Right ventricle myocardium superior (tissue), 1 donor: Measurements from ENCODE around the gene RPL36A. TPM values are rescaled to one million over a fixed set of nuclear protein-coding genes. Genes with fewer than 3 reads are reported as not detected.
A peak's percentile ranks its signal among the peaks of the same experiment; 100 is the strongest.

Source experiments
- ATAC-seq: fragments of 200-7000 bp; cut with Tn5 transposase; one replicate; pipeline ENCODE4 v1.9.1; 2020; ENCODE audit warnings: mild to moderate bottlenecking; ENCODE audit not compliant: poor library complexity
- DNase-seq: peaks from one replicate; pipeline ENCODE4 v3.0.0-alpha.2; 2020
- intact Hi-C: fragments of 100-400 bp; cut with DNase I; formaldehyde crosslinking; loops from one replicate; pipeline ENCODE4 v1.11.2; 2022
- total RNA-seq: library from RNA; stranded (reverse); fragmentation: NEBNext Ultra II Directional; extraction: Animal tissue kit (Norgen Biotek cat#: 25700); gene quantifications from one replicate; pipeline ENCODE4 v1.2.1, GENCODE V29; 2021
- donor health status: DM: no; HTN: yes; CAD: no; lungs with severe emphysema.

Gene RPL36A
- total RNA-seq, 1 donor from 2014 or later: 72.0 TPM

DNA sequence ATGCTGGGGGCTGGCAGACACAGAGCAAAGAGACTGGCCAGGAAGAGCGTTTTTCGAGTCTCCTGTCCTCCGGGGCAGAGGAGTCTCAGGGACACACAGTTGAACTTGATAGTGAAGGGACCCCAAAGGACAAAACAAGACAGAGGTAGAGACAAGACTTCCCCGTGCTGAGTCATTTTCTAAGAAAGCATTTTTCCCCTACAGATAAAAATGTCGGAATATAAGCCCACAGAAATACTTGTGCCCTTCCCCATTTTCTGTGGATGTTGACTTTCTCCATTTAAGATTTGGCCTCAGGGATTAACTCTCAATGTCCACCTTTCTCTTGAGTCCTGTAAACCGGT lies 4.3 kb upstream of the RPL36A start:
- intact Hi-C loops: no loop called here
- ATAC-seq (no peak), DNase-seq (no peak)

DNA sequence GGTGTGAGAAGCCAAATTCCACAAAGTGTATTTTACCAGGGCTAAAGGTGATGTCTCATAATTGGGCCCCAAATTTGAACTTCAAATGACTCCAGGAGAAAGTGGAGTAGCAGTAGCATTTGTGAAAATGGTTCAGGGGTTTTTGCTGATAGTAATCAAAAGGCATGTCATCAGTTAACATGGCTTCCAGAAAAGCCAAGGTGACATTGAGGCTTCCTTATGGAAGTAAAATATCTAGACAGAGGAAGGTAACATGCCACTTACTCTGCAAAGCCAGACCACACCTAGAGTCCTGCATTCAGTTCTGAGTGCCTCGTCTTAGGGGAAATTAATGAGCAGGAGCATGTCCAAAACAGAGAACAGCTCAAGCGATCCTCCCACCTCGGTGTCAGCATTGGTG lies 2.2 kb upstream of the RPL36A start:
- intact Hi-C loops: no loop called here
- DNase-seq: no peak
- no peak for ATAC-seq

DNA sequence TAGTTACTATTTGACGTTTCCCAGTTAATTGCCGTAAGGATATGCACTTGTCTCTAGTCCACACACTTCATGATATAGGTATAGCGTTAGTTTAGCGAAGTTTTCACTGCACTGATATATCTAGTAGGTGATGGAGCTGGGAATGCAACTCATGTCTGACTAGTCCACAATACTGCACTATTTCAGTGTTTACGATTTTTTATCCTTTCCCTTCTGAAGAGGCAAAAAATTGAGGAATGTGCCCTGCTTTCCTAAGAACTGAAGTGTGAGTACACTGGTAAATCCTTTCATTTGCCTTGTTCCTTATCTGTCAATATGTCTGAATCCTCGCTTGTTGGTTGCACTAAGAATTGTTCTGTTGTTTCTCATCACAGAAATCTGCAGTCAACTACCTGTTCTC lies 1.0 kb downstream of the RPL36A start:
- intact Hi-C loops: no loop called here
- no peak for ATAC-seq
- no peak for DNase-seq

DNA sequence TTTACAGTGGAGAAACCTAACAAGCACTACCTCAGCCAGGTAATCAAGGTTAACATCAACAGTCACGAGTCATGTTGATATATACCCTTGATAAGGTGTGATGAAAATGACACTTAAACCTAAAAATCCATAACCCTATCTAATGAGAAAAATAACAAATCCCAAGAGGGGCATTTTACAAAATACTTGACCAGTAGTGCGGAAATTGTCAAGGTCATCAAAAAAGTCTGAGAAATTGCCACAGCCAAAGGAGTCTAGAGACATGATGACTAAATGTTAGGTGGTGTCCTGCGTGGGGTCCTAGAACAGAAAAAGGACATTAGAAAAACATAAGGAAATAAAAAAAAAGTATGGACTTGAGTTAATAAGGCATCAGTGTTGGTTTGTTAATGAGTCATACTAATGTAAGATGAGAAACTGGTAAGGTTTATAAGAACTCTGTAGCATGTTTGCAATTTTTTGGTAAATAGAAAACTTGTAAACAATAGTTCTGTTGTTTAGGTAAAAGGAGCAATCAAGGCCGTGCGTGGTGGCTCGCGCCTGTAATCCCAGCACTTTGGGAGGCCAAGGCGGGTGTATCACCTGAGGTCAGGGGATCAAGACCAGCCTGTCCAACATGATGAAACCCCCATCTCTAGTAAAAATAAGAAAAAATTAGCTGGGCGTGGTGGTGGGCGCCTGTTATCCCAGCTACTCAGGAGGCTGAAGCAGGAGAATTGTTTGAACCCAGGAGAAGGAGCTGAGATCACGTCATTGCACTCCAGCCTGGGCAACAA lies 2.9 kb downstream of the RPL36A start:
- no peak for DNase-seq

DNA sequence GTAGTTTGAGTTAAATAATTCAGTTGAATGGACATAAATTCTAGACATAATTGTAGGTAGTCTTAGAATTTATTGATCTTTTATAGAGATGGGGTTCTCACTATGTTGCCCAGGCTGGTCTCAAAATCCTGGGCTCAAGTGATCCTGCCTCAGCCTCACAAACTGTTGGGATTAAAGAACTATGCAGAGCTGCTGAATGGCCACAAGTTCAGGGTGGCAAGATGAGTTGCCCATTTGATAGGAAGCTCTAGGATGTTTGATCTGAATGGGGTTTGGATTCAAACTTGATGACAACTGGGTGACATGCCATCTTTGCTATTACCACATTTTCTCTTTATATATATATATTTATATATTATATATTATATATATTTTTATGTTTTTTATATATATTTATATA lies 3.6 kb downstream of the RPL36A start:
- no peak for ATAC-seq
- no peak for DNase-seq
- intact Hi-C loops: no loop called here

More for the DNA sequence above, 2.9 kb downstream of the RPL36A start:
- intact Hi-C loops: no loop called here
- no peak for ATAC-seq

DNA sequence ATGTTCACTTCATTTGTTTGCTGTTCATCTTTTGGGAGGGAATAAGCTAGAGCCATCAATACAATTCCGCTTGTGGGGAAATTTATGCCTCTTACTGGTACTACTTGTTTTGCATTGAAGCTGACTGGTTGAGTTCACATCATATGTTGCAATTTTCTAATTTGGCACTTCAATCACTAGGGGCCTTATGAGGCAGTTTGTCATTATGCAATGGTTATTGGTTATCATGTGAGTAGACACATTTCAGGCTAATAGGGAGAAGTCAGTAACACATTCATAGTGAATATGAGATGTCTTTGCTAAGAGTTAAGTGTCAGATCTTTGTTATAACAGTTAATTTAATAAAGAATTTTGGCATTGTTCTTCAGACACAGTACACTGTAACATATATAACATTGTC lies 5.0 kb downstream of the RPL36A start:
- ATAC-seq (no peak), DNase-seq (no peak)
- intact Hi-C loops: no loop called here

DNA sequence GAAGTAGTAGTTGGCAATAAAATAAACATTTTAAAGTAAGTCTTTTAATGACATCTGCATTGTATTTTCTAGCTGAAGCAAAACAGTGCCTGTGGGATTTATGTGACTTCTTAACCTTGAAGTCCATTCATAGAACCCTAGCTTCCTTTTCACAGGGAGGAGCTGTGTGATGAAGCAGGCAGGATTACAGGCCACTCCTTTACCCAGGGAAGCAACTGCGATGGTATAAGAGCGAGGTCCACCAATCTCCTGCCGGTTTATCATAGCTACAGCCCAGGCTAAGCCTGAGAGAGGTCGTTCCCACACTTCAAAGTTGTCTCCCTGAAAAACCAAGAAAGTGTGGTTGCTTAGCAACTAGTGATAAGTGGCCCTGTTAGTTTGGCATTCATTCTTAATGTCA lies 7.0 kb downstream of the RPL36A start:
- intact Hi-C loops: no loop called here
- DNase-seq (no peak), ATAC-seq (no peak)

DNA sequence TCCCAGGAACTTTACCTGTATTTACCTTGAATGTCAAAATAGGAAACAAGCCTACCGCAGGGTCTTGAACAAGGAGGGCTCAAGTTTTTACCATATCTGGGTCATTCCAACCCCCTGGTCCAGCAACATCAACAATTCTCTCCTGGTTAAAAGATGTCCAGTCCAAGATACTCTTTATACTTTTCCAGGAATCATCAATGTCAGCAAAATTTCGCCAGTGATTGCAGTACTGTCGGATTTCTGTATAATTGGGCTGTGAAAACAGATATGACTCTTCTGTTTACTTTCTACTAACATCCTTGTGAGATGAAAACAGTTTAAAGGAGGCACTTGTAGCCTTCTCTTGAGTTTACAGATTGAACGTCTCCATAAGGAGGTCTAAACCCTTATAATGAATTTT lies 7.9 kb downstream of the RPL36A start:
- DNase-seq (no peak), ATAC-seq (no peak)
- intact Hi-C loops: no loop called here

DNA sequence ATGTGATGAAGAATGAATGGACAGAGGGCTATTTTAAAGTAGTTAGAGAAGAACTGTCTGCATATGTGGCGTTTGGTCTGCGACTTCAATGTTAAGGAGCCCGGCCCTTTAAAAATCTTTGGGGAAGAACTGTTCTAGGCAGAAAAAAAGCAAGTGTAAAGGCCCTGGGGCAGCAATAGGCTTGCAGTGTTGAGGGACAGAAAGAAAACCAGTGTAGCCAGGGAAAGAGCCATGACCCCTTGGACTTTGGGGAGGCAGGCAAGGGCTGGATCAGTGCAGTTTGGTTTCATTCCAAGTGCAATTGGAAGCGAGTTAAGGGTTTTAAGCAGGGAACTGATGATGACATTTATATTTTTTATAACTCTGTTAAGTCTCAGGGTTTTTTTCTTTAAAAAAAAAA lies 9.0 kb downstream of the RPL36A start:
- ATAC-seq: no peak
- intact Hi-C loops: no loop called here
- no peak for DNase-seq

DNA sequence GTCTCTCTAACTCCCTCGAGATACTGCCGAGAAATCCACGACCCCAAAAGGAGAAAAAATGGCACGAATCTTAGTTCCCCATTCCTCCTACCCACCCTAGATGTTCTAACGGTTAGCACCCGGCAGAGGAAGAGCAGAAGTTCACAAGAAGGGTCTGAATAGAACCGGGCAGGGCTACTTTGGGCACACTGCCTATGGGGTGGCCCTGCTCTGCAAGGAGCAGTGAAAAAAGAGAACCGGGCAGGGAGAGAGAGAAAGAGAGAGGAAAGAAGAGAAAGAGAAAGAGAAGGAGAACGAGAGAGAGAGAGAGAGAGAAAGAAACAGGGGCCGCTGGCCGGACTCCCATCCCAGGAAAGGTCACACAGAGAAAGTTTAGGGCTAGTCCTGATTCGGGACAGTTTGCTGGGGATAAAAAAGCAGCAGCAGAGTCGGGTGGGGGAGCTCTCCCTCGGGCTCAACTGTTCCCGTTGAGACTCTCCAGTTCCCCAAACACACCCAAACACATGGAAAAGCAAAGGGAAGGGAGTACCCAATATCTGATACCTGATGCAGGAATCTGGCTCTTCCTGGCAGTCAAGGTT lies 16.4 kb downstream of the RPL36A start:
- peak; percentile 8 for ATAC-seq

DNA sequence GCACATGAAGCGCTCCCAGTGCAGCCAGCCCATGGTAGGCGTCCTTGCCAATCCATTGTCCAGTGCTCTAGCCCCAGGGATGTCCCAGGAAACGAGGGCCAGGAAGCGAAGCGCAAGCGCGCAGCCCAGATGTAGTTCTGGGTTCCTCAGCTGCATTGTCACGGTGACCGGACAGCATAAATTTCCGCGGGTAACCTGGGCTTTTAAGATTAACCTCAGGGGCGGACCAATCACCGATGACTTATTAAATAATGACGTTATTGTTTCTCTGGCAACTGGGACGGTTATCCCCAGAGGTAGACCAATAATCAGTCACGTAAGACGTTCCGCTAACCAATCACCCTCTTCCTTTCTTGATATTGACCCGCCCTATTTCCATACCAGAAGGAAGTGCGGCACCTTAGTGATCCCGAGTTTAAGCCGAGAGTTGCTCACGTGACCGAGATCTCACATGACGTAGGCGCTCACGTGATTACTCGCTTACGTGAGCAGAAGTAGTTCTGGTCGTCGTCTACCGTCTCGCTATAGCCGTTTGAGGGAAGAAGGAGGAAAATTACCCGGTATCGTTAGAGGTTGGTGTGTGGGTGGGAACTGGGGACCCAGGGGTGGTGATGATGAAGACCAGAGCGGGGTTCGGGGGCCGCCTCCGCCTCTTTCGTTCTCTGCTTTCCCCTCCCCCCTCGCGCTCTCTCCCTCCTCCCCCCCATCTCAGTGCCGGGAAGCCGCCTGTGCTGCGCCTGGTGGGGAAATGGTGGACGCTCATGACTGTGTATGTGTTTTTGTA lies 17.1 kb downstream of the RPL36A start, which contains the start of the genes GLA and HNRNPH2:
Gene GLA (minus strand): TSS at position 178 of the 784 bp plus-strand sequence. CDS start 22 bp downstream, at position 156.
Gene HNRNPH2 (plus strand): TSS at position 475 of the 784 bp plus-strand sequence. CDS start 3,767 bp downstream, outside the sequence.
- DNase-seq (peak; percentile 93), ATAC-seq (peak; percentile 97)
- intact Hi-C loops: no loop called here

More for the DNA sequence above, 16.4 kb downstream of the RPL36A start:
- intact Hi-C loops: no loop called here
- no peak for DNase-seq

DNA sequence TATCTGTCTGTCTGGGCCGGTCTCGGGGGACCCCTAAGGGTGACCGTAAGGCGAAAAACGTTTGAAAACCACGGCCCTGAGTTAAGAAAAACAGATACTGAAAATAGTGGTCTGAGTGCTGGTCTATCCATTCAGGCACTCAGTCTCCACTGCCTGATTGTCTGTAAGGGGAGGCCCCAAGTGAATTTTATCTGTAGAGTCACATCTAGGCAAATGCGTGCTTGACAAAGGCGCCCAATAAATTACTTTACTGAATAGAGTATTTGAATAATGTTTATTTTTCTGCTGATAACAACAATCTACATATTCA lies 17.7 kb downstream of the RPL36A start:
- ATAC-seq: peak; percentile 7
- DNase-seq: no peak
- intact Hi-C loops: no loop called here

DNA sequence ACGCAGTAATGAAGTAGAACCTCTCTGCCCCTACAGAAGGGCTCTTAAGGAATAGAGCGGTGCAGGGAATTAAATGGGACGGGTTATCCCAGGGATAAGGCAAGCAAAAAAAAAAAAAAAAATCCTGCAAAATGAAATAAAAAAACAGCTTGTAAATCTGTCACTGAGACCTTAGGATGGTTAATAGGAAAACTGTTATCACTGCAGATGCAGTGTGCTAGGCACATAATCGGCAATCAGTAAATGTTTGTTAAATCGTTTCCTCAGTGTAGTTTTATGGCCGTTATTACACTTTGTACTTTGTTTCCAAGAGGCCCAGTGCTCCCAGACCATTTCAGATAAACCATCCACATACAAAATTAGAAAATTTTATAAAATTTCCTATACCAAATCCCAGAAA lies 18.2 kb downstream of the RPL36A start:
- ATAC-seq (no peak), DNase-seq (no peak)
- intact Hi-C loops: no loop called here

DNA sequence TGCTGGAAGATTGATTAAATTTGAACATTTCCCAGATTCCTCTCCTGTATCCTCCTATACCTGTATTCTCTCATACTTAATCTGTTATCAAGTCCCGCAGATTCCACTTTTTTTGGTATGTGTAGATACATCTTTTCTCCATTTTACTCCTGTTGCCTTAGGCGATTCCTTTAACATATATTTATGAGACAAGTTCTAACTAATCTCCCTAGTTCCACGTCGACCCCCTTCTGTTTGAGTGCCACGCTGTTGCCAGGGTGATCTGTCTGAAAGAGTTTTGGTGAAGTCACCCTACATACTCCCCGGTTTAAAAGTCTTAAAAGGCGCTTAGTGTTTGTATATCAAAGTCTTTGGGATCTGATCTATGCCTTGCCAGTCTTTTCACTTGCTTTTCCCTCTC lies 19.6 kb downstream of the RPL36A start:
- intact Hi-C loops: no loop called here
- DNase-seq: no peak
- no peak for ATAC-seq

DNA sequence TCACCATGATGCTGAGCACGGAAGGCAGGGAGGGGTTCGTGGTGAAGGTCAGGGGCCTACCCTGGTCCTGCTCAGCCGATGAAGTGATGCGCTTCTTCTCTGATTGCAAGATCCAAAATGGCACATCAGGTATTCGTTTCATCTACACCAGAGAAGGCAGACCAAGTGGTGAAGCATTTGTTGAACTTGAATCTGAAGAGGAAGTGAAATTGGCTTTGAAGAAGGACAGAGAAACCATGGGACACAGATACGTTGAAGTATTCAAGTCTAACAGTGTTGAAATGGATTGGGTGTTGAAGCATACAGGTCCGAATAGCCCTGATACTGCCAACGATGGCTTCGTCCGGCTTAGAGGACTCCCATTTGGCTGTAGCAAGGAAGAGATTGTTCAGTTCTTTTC lies 21.2 kb downstream of the RPL36A start:
- ATAC-seq: no peak
- no peak for DNase-seq
- intact Hi-C loops: no loop called here

DNA sequence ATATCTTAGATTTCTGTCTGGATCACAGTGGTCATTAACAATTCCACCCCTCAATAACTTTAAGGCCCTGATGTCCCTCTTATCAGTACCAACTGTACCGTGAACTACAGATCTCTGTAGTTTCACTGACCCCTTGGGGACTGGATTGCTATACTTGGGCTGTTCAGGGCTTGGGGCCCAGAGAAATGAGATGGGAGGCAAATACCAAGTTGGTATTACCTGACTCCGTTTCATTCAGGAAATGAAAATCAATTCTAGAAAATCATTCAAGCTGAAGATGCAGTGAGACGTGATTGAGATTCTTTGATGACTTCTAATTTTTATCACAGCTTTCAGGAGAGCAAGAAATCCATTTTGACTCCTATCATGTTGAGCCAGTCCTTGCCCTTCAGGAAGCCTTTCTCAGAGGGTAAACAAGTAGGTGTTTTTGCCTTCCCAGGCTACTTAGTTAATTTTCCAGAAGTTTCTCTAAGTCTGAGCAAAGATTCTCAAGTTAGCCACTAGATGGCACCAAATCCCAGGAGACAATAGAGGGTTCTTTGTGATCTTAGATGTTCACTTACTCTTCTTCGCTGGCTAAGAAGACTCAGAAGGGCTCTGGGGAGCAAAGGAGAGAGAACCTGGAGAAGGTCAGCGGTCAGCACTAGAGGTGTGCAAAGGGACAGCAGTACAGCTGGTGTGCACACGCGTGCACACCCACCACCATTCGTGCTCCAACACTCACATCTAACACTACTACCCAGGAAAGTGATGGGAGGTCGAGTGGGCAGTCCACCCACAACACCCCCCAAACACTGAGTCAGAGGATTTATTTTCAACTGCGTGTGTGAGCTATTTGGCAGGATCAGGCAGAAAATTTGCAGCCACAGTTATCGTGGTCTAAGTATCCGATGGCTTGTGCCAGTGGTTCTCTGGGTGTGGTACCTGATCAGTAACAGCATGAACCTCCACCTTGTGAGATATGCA lies 24.7 kb downstream of the RPL36A start:
- DNase-seq (no peak), ATAC-seq (peak; percentile 55)
- intact Hi-C loops: no loop called here

DNA sequence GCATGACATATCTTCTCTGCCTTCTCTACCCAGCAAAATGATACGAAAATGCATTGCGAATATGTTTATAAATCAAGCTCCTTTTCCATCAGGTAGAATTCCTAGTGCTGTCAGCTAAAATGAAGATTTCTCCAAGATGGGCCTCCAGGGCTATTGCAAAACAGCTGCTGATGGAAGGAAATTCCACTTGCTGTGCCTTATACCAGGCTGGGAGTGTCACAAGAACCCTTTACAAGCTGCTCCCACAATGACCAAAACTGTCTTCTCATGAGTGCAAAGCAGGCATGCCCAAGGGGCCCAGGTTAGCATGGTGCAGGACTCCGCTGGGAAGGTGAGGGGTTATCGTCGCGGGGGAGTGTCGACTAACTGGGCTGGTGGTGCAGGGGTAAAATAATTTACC lies 25.9 kb downstream of the RPL36A start:
- intact Hi-C loops: no loop called here
- ATAC-seq (no peak), DNase-seq (no peak)

DNA sequence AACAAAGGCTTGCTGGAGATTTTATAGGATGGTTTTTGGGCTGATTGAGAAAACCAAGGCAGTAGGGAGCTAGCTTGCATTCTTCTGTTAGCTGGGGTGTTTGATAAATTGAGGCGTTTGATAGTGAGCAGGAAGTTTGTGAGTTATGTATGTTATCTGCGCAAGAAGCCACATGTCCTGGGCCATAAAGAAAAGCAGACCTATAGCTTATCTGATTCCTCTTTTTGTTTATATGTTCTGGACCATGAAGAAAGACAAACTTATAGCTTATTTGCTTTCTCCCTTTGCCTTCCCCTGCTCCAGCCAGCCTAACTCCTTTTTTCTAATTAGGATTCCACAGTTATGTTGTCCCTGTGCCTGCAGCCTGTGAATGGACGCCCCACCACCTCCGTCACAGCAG lies 26.4 kb downstream of the RPL36A start:
- intact Hi-C loops: no loop called here
- DNase-seq (no peak), ATAC-seq (no peak)
